Neutrophil (primary cell): Measurements from ENCODE around the gene TBC1D20.

ENCODE experiments used
- H3K27ac ChIP-seq: fragments of 200-600 bp; sonication (generic); 2 replicates; pipeline ENCODE4 v1.5.1; 2016; ENCODE audit warnings: mild to moderate bottlenecking, moderate library complexity
- H3K27me3 ChIP-seq: fragments of 200-600 bp; sonication (generic); 2 replicates; pipeline ENCODE4 v1.6.0; 2016; ENCODE audit warnings: mild to moderate bottlenecking
- H3K36me3 ChIP-seq: fragments of 200-600 bp; sonication (generic); 2 replicates; pipeline ENCODE4 v1.5.1; 2017
- H3K4me1 ChIP-seq, 2 experiments: fragments of 200-600 bp in 1 of 2; sonication (generic) in 1 of 2; 1 replicate in 1 of 2; 2 replicates in 1 of 2; pipeline versions ENCODE4 v1.5.1 to v1.6.1; 2013 to 2016; ENCODE audit warnings: low read depth in 1 of 2, low read length in 1 of 2, mild to moderate bottlenecking in 1 of 2, moderate library complexity in 1 of 2; ENCODE audit not compliant: control insufficient read depth in 1 of 2, insufficient read depth in 1 of 2
- H3K4me3 ChIP-seq, 2 experiments: fragments of 200-600 bp in 1 of 2; sonication (generic) in 1 of 2; 1 replicate in 1 of 2; 2 replicates in 1 of 2; pipeline ENCODE4 v1.5.1; 2013 to 2016; ENCODE audit warnings: low read depth in 1 of 2, low read length in 1 of 2, mild to moderate bottlenecking in 1 of 2, moderate library complexity in 1 of 2
- H3K9me3 ChIP-seq: fragments of 200-600 bp; sonication (generic); 2 replicates; pipeline ENCODE4 v1.5.1; 2016
- CTCF ChIP-seq: fragments of 200-600 bp; sonication (generic); IDR thresholded peaks from 2 replicates; pipeline ENCODE4 v1.5.1; 2016; ENCODE audit warnings: antibody characterized with exemption

TBC1D20 gene

GRCh38 chr20:472889-473292 lies 10.6 kb upstream of the TBC1D20 start:
- H3K27ac ChIP-seq, result no peak overlapping the region
- H3K9me3 ChIP-seq, result no peaks in the 10 kb centered on the region
- no peak for TF ChIP-seq CTCF
- peaks cover 8% of the 10 kb centered on the region for H3K27me3 ChIP-seq
- H3K36me3 ChIP-seq, result no peaks in the 10 kb centered on the region
- H3K4me3 ChIP-seq, result no peak overlapping the region
- no peaks in the 10 kb centered on the region for H3K4me1 ChIP-seq

- Histone ChIP-seq H3K4me3 (no peak overlapping the region), H3K9me3 (no peaks in the 10 kb centered on the region), H3K4me1 (no peaks in the 10 kb centered on the region), H3K36me3 (no peaks in the 10 kb centered on the region), H3K27me3 (peaks cover 8% of the 10 kb centered on the region), H3K27ac (no peak overlapping the region)
- no peak for TF ChIP-seq CTCF
Observed at GRCh38 chr20:472137-472846, 10.0 kb upstream of the TBC1D20 start.

- Histone ChIP-seq H3K27me3 (peaks cover 8% of the 10 kb centered on the region), H3K27ac (no peak overlapping the region), H3K4me3 (no peak overlapping the region), H3K4me1 (no peaks in the 10 kb centered on the region), H3K36me3 (no peaks in the 10 kb centered on the region), H3K9me3 (no peaks in the 10 kb centered on the region)
- no peak for TF ChIP-seq CTCF
Observed at GRCh38 chr20:469746-470490, 7.6 kb upstream of the TBC1D20 start.

- Histone ChIP-seq H3K27me3 (peaks cover 8% of the 10 kb centered on the region), H3K4me1 (peaks cover 5 to 6% of the 10 kb centered on the region in 2 experiments), H3K4me3 (no peak overlapping the region), H3K36me3 (no peaks in the 10 kb centered on the region), H3K27ac (no peak overlapping the region), H3K9me3 (no peaks in the 10 kb centered on the region)
- TF ChIP-seq CTCF, result no peak
Observed at GRCh38 chr20:467755-468154, 5.4 kb upstream of the TBC1D20 start.

- TF ChIP-seq CTCF, result no peak
- Histone ChIP-seq H3K36me3 (no peaks in the 10 kb centered on the region), H3K27ac (peak overlapping the region; percentile 91), H3K9me3 (no peaks in the 10 kb centered on the region), H3K4me3 (peak overlapping the region; percentile 71 to 84), H3K4me1 (peaks cover 25 to 27% of the 10 kb centered on the region in 2 experiments), H3K27me3 (no peaks in the 10 kb centered on the region)
Observed at GRCh38 chr20:461254-462198, 807 bp downstream of the TBC1D20 start.
